Measurements from ENCODE around the gene ST3GAL6. TPM values are rescaled to one million over a fixed set of nuclear protein-coding genes. Genes with fewer than 3 reads are reported as not detected.
A peak's percentile ranks its signal among the peaks of the same experiment; 100 is the strongest.

ST3GAL6 gene
- total RNA-seq, 2 experiments from 2014 or later, result 0.25 to 3.0 TPM

DNA sequence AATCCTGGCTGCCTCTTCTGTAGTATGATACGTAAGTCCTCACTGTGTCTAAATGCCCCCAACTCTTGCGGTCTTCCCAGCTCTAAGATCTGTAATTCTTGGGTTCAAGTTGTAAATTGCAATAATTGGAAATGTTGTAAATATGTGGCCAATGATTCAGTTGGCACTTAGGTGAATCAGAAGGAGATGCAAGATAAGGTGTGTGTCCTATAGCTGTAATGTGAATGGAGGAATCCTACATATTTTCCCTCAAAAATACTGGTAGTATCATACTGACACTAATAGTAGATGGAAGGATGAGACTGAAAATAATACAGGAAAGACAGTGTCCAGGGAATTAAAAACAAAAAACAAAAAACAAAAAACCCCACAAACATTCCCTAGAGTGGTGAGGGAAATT, 3.5 kb upstream of the ST3GAL6 start:
- TF ChIP-seq EZH2phosphoT487 (IDR thresholded peaks at IDR 0.05; ENCODE audit: borderline replicate concordance, low read depth, low read length), result no peak
- TF ChIP-seq, protein P1, sequence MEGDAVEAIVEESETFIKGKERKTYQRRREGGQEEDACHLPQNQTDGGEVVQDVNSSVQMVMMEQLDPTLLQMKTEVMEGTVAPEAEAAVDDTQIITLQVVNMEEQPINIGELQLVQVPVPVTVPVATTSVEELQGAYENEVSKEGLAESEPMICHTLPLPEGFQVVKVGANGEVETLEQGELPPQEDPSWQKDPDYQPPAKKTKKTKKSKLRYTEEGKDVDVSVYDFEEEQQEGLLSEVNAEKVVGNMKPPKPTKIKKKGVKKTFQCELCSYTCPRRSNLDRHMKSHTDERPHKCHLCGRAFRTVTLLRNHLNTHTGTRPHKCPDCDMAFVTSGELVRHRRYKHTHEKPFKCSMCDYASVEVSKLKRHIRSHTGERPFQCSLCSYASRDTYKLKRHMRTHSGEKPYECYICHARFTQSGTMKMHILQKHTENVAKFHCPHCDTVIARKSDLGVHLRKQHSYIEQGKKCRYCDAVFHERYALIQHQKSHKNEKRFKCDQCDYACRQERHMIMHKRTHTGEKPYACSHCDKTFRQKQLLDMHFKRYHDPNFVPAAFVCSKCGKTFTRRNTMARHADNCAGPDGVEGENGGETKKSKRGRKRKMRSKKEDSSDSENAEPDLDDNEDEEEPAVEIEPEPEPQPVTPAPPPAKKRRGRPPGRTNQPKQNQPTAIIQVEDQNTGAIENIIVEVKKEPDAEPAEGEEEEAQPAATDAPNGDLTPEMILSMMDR (conservative IDR thresholded peaks at IDR 0.05; ENCODE audit: low read length), result no peak
- no peak for DNase-seq (ENCODE audit: low spot score)
- ChIA-PET POLR2A (interaction anchor here (0.8 to 2.1 kb wide), 6 partner anchors 10 to 247 kb away, joined by 3 to 4 read pairs (median 3); no protein-coding TSS in a partner anchor), CTCF (ENCODE audit: unreplicated experiment) (no interaction called here)
- Histone ChIP-seq H3K4me3 (ENCODE audit: low read depth, low read length, poor library complexity, severe bottlenecking) (no peak overlapping the region), H3K27ac (ENCODE audit: low read depth, low read length, poor library complexity, severe bottlenecking) (no peak overlapping the region), H4K20me1 (ENCODE audit: insufficient read depth, low read length) (no peaks in the 10 kb centered on the region), H3K9me3 (ENCODE audit: low read length) (no peaks in the 10 kb centered on the region), H3K4me2 (ENCODE audit: low read length) (no peak overlapping the region), H3K4me1 (ENCODE audit: insufficient read depth, low read length, poor library complexity, severe bottlenecking) (peaks cover 8% of the 10 kb centered on the region), H2AFZ (ENCODE audit: low read length) (no peak overlapping the region), H3K79me2 (ENCODE audit: insufficient read depth, low read depth, low read length) (no peaks in the 10 kb centered on the region), H3K9me2 (ENCODE audit: insufficient read depth, low read length) (no peaks in the 10 kb centered on the region), H3K36me3 (ENCODE audit: insufficient read depth, low read length) (no peaks in the 10 kb centered on the region)
- intact Hi-C loops (cut with micrococcal nuclease; ENCODE audit: unreplicated experiment), result no loop called here
- no TSS peak for BruUV-seq (replicated peaks)

DNA sequence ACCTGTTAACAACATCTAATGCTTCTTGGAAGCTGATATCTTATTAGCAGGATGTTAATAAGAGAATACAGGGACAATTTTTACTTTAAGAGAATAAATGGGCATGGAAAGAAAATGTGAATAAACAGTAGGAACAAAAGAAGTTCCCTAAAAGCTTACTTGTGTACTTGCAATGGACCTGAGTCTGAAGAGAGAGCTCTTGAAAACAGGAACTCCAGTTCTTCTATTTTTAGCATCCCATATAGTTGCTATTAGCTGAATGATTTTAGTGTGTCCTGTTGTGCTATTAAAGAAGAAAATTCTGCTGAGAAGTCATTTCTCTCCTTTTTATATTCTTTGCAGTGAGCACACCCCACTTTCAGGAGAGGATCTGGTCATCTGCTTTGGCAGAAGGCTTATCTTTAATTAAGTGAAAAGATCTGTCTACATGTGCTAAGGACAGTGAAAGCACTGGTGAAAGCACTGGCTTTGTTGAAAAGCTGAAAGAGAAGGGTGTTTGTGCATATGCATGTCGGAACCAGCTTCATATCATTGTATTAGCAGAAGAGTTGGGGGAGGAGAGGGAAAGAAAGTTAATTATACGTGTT, 1.4 kb upstream of the ST3GAL6 start:
- Histone ChIP-seq H4K20me1 (ENCODE audit: insufficient read depth, low read length) (no peaks in the 10 kb centered on the region), H3K36me3 (ENCODE audit: insufficient read depth, low read length) (no peaks in the 10 kb centered on the region), H2AFZ (ENCODE audit: low read length) (0 out of 2 replicates have a peak overlapping the region, but pooled peaks have one; percentile 36), H3K27ac (ENCODE audit: low read depth, low read length, poor library complexity, severe bottlenecking) (peak overlapping the region; percentile 27), H3K4me1 (ENCODE audit: insufficient read depth, low read length, poor library complexity, severe bottlenecking) (peaks cover 13% of the 10 kb centered on the region), H3K79me2 (ENCODE audit: insufficient read depth, low read depth, low read length) (no peaks in the 10 kb centered on the region), H3K4me3 (ENCODE audit: low read depth, low read length, poor library complexity, severe bottlenecking) (no peak overlapping the region), H3K9me2 (ENCODE audit: insufficient read depth, low read length) (no peaks in the 10 kb centered on the region), H3K9me3 (ENCODE audit: low read length) (no peaks in the 10 kb centered on the region), H3K4me2 (ENCODE audit: low read length) (peak overlapping the region; percentile 23; the same call in 1 of the 2 replicates)
- ChIA-PET CTCF (ENCODE audit: unreplicated experiment) (no interaction called here), POLR2A (interaction anchor here (0.7 to 0.8 kb wide), 2 partner anchors 56 to 89 kb away, joined by 5 read pairs; no protein-coding TSS in a partner anchor)
- TF ChIP-seq, protein P1 (conservative IDR thresholded peaks at IDR 0.05; ENCODE audit: low read length), result no peak
- TF ChIP-seq EZH2phosphoT487 (IDR thresholded peaks at IDR 0.05; ENCODE audit: borderline replicate concordance, low read depth, low read length), result no peak
- no peak for DNase-seq (ENCODE audit: low spot score)
- no TSS peak for BruUV-seq (replicated peaks)
- intact Hi-C loops (cut with micrococcal nuclease; ENCODE audit: unreplicated experiment), result no loop called here

DNA sequence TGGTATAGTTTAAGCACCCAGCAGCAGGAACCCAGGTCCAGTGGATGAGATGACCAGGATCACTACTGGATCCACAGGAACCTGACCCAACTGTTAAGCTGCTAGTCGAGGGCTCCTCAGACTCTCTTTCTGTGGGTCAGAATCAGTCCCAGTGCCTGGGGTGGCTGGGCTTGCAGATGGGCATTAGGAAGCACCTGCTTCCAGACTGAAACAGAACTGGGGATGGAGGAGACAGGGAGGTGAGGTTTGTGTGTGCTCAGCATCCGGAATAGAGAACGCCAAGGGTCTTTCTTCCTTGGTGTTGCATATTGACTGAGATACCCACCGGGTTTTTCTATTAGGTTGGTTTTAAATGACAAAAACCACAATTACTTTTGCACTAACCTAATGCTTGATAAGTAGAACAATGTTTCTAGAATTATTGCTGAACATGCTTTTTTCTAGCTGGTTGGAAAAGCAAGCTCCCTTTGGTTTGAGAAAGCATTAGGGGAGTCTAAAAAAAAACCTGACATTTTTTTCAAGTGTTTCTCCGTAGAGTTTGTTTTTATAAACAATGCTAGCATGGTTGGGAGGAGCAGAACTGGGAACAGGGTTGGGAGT, 779 bp downstream of the ST3GAL6 start:
- H4K20me1 ChIP-seq (ENCODE audit: insufficient read depth, low read length), result no peaks in the 10 kb centered on the region
- H3K79me2 ChIP-seq (ENCODE audit: insufficient read depth, low read depth, low read length), result no peaks in the 10 kb centered on the region
- intact Hi-C loops (cut with micrococcal nuclease; ENCODE audit: unreplicated experiment), result no loop called here
- H2AFZ ChIP-seq (ENCODE audit: low read length), result no peak overlapping the region
- H3K27ac ChIP-seq (ENCODE audit: low read depth, low read length, poor library complexity, severe bottlenecking), result no peak overlapping the region
- TF ChIP-seq, protein P1 (conservative IDR thresholded peaks at IDR 0.05; ENCODE audit: low read length), result no peak
- no peak for TF ChIP-seq EZH2phosphoT487 (IDR thresholded peaks at IDR 0.05; ENCODE audit: borderline replicate concordance, low read depth, low read length)
- BruUV-seq (replicated peaks), result no TSS peak
- CTCF ChIA-PET (ENCODE audit: unreplicated experiment), result no interaction called here
- H3K4me2 ChIP-seq (ENCODE audit: low read length), result peak overlapping the region; percentile 36
- peaks cover 13% of the 10 kb centered on the region for H3K4me1 ChIP-seq (ENCODE audit: insufficient read depth, low read length, poor library complexity, severe bottlenecking)
- DNase-seq (ENCODE audit: low spot score), result no peak
- no peaks in the 10 kb centered on the region for H3K9me3 ChIP-seq (ENCODE audit: low read length)
- H3K4me3 ChIP-seq (ENCODE audit: low read depth, low read length, poor library complexity, severe bottlenecking), result peak overlapping the region; percentile 46
- H3K36me3 ChIP-seq (ENCODE audit: insufficient read depth, low read length), result no peaks in the 10 kb centered on the region
- no peaks in the 10 kb centered on the region for H3K9me2 ChIP-seq (ENCODE audit: insufficient read depth, low read length)
- POLR2A ChIA-PET, result interaction anchor here (0.6 to 1.0 kb wide), 2 partner anchors 9 to 16 kb away, joined by 3 read pairs; no protein-coding TSS in a partner anchor

Data from OCI-LY7 (cell line).